IMR-90 (cell line): Measurements from ENCODE around the gene ZDHHC14. TPM values are rescaled to one million over a fixed set of nuclear protein-coding genes. Genes with fewer than 3 reads are reported as not detected.

Experiments
- ATAC-seq: fragments of 200-7000 bp; cut with Tn5 transposase; 2 replicates; pipeline ENCODE4 v1.9.1; 2020; ENCODE audit warnings: low read depth, mild to moderate bottlenecking, moderate library complexity
- BruUV-seq: library from RNA; stranded (reverse); fragments of 400-500 nt; replicated peaks from 2 replicates; lab custom pipeline; 2021; lab: Mats Ljungman, UMichigan
- CTCF ChIA-PET: fragments of 300-600 bp; formaldehyde crosslinking; extraction: SDS; loops from one replicate; lab custom pipeline; 2021; ENCODE audit warnings: antibody characterized with exemption; lab: Yijun Ruan, JAX
- POLR2A ChIA-PET: fragments of 300-600 bp; sonication (Branson Sonifier 250); formaldehyde crosslinking; loops from one replicate; lab custom pipeline; 2022; ENCODE audit warnings: antibody characterized with exemption; ENCODE audit not compliant: unreplicated experiment; lab: Charles Lee
- DNase-seq: peaks from one replicate; pipeline ENCODE4 v3.0.0; 2013
- H2AFZ ChIP-seq: replicated peaks from 2 replicates; pipeline ENCODE3; 2013; ENCODE audit warnings: low read length, mild to moderate bottlenecking; ENCODE audit not compliant: poor library complexity
- H2AK5ac ChIP-seq: 2 replicates; pipeline ENCODE4 v1.6.1; 2013; ENCODE audit warnings: low read depth, low read length, inconsistent platforms
- H2AK9ac ChIP-seq: replicated peaks from 2 replicates; pipeline ENCODE3; 2013; ENCODE audit warnings: mild to moderate bottlenecking, low read depth, low read length, moderate library complexity; ENCODE audit not compliant: poor library complexity
- H2BK120ac ChIP-seq: 2 replicates; pipeline ENCODE4 v1.6.1; 2013; ENCODE audit warnings: low read depth, low read length, inconsistent platforms
- H2BK15ac ChIP-seq: 3 replicates; pipeline ENCODE4 v1.6.1; 2013; ENCODE audit warnings: low read depth, low read length, inconsistent platforms
- H2BK20ac ChIP-seq: 2 replicates; pipeline ENCODE4 v1.6.1; 2013; ENCODE audit warnings: low read depth, mild to moderate bottlenecking, inconsistent platforms, low read length, moderate library complexity
- H2BK5ac ChIP-seq: 2 replicates; pipeline ENCODE4 v1.6.1; 2013; ENCODE audit warnings: mild to moderate bottlenecking, low read depth, low read length, inconsistent platforms; ENCODE audit not compliant: poor library complexity, severe bottlenecking
- H3K14ac ChIP-seq: replicated peaks from 2 replicates; pipeline ENCODE4 v1.6.1; 2013; ENCODE audit warnings: low read depth, low read length, inconsistent platforms
- H3K18ac ChIP-seq: 2 replicates; pipeline ENCODE4 v1.6.1; 2013; ENCODE audit warnings: low read depth, low read length, control low read depth
- H3K23ac ChIP-seq: 2 replicates; pipeline ENCODE4 v1.6.1; 2013; ENCODE audit warnings: low read depth, low read length, inconsistent platforms
- H3K27ac ChIP-seq: 2 replicates; pipeline ENCODE4 v1.5.1; 2013; ENCODE audit warnings: mild to moderate bottlenecking, control low read depth, low read length; ENCODE audit not compliant: insufficient read depth
- H3K27me3 ChIP-seq: 2 replicates; pipeline ENCODE4 v1.6.1; 2013; ENCODE audit warnings: low read length; ENCODE audit not compliant: control insufficient read depth, insufficient read depth
- H3K36me3 ChIP-seq: 2 replicates; pipeline ENCODE4 v1.6.1; 2013; ENCODE audit warnings: low read length, mixed read lengths; ENCODE audit not compliant: control insufficient read depth, insufficient read depth
- H3K4ac ChIP-seq: 2 replicates; pipeline ENCODE4 v1.6.1; 2013; ENCODE audit warnings: low read depth, low read length, inconsistent platforms
- H3K4me1 ChIP-seq: 2 replicates; pipeline ENCODE4 v1.6.1; 2013; ENCODE audit warnings: low read length, mixed read lengths; ENCODE audit not compliant: control insufficient read depth, insufficient read depth
- H3K4me2 ChIP-seq: 2 replicates; pipeline ENCODE4 v1.6.1; 2013; ENCODE audit warnings: low read depth, mild to moderate bottlenecking, control low read depth, low read length, moderate library complexity
- H3K4me3 ChIP-seq: 2 replicates; pipeline ENCODE4 v1.5.1; 2013; ENCODE audit warnings: low read depth, mild to moderate bottlenecking, control low read depth, low read length, moderate library complexity; ENCODE audit not compliant: insufficient read depth
- H3K56ac ChIP-seq: 2 replicates; pipeline ENCODE4 v1.6.1; 2013; ENCODE audit warnings: low read length, inconsistent platforms; ENCODE audit not compliant: insufficient read depth; ENCODE audit errors: extremely low read depth
- H3K79me1 ChIP-seq, 2 experiments: 2 replicates each; pipeline ENCODE4 v1.6.1; 2013; ENCODE audit warnings: low read length in 2 of 2, inconsistent platforms in 1 of 2, low read depth in 1 of 2
- H3K9ac ChIP-seq: 2 replicates; pipeline ENCODE4 v1.6.1; 2013; ENCODE audit warnings: low read depth, low read length, control low read depth
- H3K9me1 ChIP-seq: 2 replicates; pipeline ENCODE4 v1.6.1; 2013; ENCODE audit warnings: low read length, inconsistent platforms; ENCODE audit not compliant: insufficient read depth
- H3K9me3 ChIP-seq: 2 replicates; pipeline ENCODE4 v1.6.1; 2013; ENCODE audit warnings: low read length; ENCODE audit not compliant: control insufficient read depth, insufficient read depth
- H4K20me1 ChIP-seq: 2 replicates; pipeline ENCODE4 v1.6.1; 2013; ENCODE audit warnings: low read length, inconsistent platforms; ENCODE audit not compliant: insufficient read depth
- H4K5ac ChIP-seq: 2 replicates; pipeline ENCODE4 v1.6.1; 2013; ENCODE audit warnings: mild to moderate bottlenecking, low read depth, low read length, control low read depth
- H4K8ac ChIP-seq, 2 experiments: 2 replicates each; pipeline ENCODE4 v1.6.1; 2013; ENCODE audit warnings: low read depth in 2 of 2, low read length in 2 of 2, control low read depth in 1 of 2, inconsistent platforms in 1 of 2
- H4K91ac ChIP-seq: 2 replicates; pipeline ENCODE4 v1.6.1; 2013; ENCODE audit warnings: low read depth, low read length, inconsistent platforms; ENCODE audit not compliant: insufficient read depth
- BHLHE40 ChIP-seq: fragments of 150-350 bp; IDR thresholded peaks from 2 replicates; pipeline ENCODE4 v1.6.1; 2016; ENCODE audit warnings: mild to moderate bottlenecking, low read depth, low read length
- CEBPB ChIP-seq: IDR thresholded peaks from 2 replicates; pipeline ENCODE4 v1.6.1; 2012; ENCODE audit warnings: low read depth, low read length, improper control_type of control experiment
- CHD1 ChIP-seq: IDR thresholded peaks from 2 replicates; pipeline ENCODE4 v1.6.1; 2012; ENCODE audit warnings: low read depth, low read length, improper control_type of control experiment
- FOS ChIP-seq: fragments of 150-350 bp; IDR thresholded peaks from 2 replicates; pipeline ENCODE4 v1.6.1; 2016; ENCODE audit warnings: low read depth, low read length
- MAFK ChIP-seq: IDR thresholded peaks from 2 replicates; pipeline ENCODE4 v1.6.1; 2012; ENCODE audit warnings: low read depth, low read length, improper control_type of control experiment
- MAZ ChIP-seq: IDR thresholded peaks from 2 replicates; pipeline ENCODE4 v1.6.1; 2012; ENCODE audit warnings: low read depth, mild to moderate bottlenecking, low read length, improper control_type of control experiment, moderate library complexity, borderline replicate concordance
- MXI1 ChIP-seq: IDR thresholded peaks from 2 replicates; pipeline ENCODE4 v1.6.1; 2012; ENCODE audit warnings: low read depth, mild to moderate bottlenecking, low read length, moderate library complexity, borderline replicate concordance
- NFE2L2 ChIP-seq: fragments of 150-350 bp; IDR thresholded peaks from 2 replicates; pipeline ENCODE4 v1.6.1; 2016; ENCODE audit warnings: low read depth, mild to moderate bottlenecking, low read length
- POLR2A ChIP-seq: IDR thresholded peaks from 2 replicates; pipeline ENCODE4 v1.6.1; 2012; ENCODE audit warnings: mild to moderate bottlenecking, low read depth, low read length
- RAD21 ChIP-seq: IDR thresholded peaks from 2 replicates; pipeline ENCODE4 v1.6.1; 2012; ENCODE audit warnings: low read length, improper control_type of control experiment
- RCOR1 ChIP-seq: IDR thresholded peaks from 2 replicates; pipeline ENCODE4 v1.6.1; 2012; ENCODE audit warnings: mild to moderate bottlenecking, low read length, improper control_type of control experiment; ENCODE audit not compliant: insufficient replicate concordance
- RFX5 ChIP-seq: IDR thresholded peaks from 2 replicates; pipeline ENCODE4 v1.8.0; 2012; ENCODE audit warnings: low read depth, mild to moderate bottlenecking, low read length, moderate library complexity
- SMC3 ChIP-seq: fragments of 150-350 bp; IDR thresholded peaks from 2 replicates; pipeline ENCODE4 v1.6.1; 2016; ENCODE audit warnings: low read depth, mild to moderate bottlenecking, antibody characterized with exemption, low read length, moderate library complexity
- WGBS, 2 experiments: methylation state at CpG; one replicate each; pipeline versions ENCODE4 v1.1.5 to v1.1.7; 2013; ENCODE audit warnings: missing lambda C conversion rate in 2 of 2; ENCODE audit not compliant: insufficient read length in 1 of 2; ENCODE audit errors: extremely low coverage in 2 of 2; 5-methylcytosine and 5-hydroxymethylcytosine counted together
- dilution Hi-C: fragments of 300-500 bp; cut with HindIII; formaldehyde crosslinking; loops from one replicate; pipeline ENCODE4 v1.14.3; 2018; ENCODE audit warnings: low sequenced_read_pairs; ENCODE audit not compliant: unreplicated experiment
- in situ Hi-C: fragments of 300-500 bp; cut with MboI; formaldehyde crosslinking; loops from 3 replicates; pipeline ENCODE4 v1.14.3; 2019; ENCODE audit warnings: low sequenced_read_pairs, inconsistent platforms, mixed read lengths
- intact Hi-C: fragments of 100-400 bp; cut with micrococcal nuclease; formaldehyde crosslinking; loops from 2 replicates; pipeline ENCODE4 v1.10.0; 2022
- polyA plus RNA-seq, 3 experiments: library from polyadenylated mRNA; depleted of rRNA; stranded (reverse); fragments of >200 nt; gene quantifications; 2 replicates each; pipeline ENCODE4 v1.2.3, GENCODE V29; 2012; ENCODE audit warnings: low replicate concordance in 1 of 3
- total RNA-seq: library from RNA; depleted of rRNA; stranded (reverse); fragments of >200 nt; gene quantifications from 2 replicates; pipeline ENCODE4 v1.2.3, GENCODE V29; 2012
- TF ChIP-seq, protein P1 (sequence below): conservative IDR thresholded peaks from 2 replicates; pipeline ENCODE4 v1.5.1; 2012; ENCODE audit warnings: mild to moderate bottlenecking, low read depth, low read length, improper control_type of control experiment
- TF ChIP-seq, protein P2 (sequence below): fragments of 150-350 bp; IDR thresholded peaks from 2 replicates; pipeline ENCODE4 v1.6.1; 2017; ENCODE audit warnings: mild to moderate bottlenecking, antibody characterized with exemption, low read length, low read depth
- TF ChIP-seq, protein P3 (sequence below): fragments of 150-350 bp; IDR thresholded peaks from 2 replicates; pipeline ENCODE4 v1.6.1; 2016; ENCODE audit warnings: low read depth, mild to moderate bottlenecking, low read length, moderate library complexity, borderline replicate concordance

Gene ZDHHC14
- total and polyA plus RNA-seq, 2 of the 4 experiments (the other 2 are of a cell fraction), result 0.90 to 2.0 TPM

DNA sequence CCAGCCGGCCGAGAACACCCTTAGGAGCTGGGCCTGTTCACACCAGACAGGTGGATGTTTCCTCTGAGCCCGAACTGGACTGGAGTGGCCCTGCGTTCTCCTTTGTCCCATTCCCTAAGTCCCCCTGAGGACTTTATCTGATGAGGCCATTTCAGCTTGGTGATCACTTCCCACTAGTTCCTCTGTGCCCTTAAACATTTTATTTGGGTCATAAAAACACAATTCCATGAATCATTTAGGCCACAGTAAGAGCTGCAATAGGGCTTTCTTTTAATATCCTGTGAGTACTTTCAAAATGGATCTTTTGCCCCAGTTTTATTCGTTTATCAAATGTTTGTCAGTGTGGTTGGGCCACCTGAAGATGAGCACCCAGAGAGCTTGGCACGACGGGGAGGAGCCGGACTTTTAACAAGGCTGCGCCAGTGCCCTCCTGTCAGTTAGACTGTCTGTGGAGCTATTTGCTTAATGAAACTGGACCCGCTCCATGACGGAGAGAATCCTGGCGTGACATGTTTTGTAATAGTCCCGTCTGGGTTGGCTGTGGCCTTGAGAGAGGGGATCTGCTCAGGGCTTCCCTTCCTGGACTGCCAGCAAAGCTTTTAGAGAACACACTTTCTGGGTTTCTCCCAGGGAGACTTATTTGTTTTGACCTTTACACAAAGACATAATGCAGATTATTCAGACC, 53.5 kb downstream of the ZDHHC14 start:
- Histone ChIP-seq H3K79me1 (no peaks in the 10 kb centered on the region), H2AK9ac (no peak overlapping the region), H3K4ac (no peak overlapping the region), H4K91ac (no peak overlapping the region), H3K23ac (no peak overlapping the region), H2AK5ac (no peak overlapping the region), H2BK5ac (no peak overlapping the region), H3K36me3 (no peaks in the 10 kb centered on the region), H3K14ac (no peak overlapping the region), H3K27me3 (no peaks in the 10 kb centered on the region), H3K4me2 (no peak overlapping the region), H2BK120ac (no peak overlapping the region), H3K56ac (no peak overlapping the region), H3K9me3 (no peaks in the 10 kb centered on the region), H3K9ac (no peak overlapping the region), H4K5ac (no peak overlapping the region), H2BK15ac (no peak overlapping the region), H3K27ac (no peak overlapping the region), H4K8ac (no peak overlapping the region), H3K18ac (no peak overlapping the region), H2BK20ac (no peak overlapping the region), H3K9me1 (no peaks in the 10 kb centered on the region), H4K20me1 (no peaks in the 10 kb centered on the region), H3K4me1 (no peaks in the 10 kb centered on the region), H2AFZ (no peak overlapping the region), H3K4me3 (no peak overlapping the region)
- no TSS peak for BruUV-seq
- ATAC-seq, result no peak
- intact Hi-C loops, result no loop called here
- in situ Hi-C loops, result no loop called here
- dilution Hi-C loops, result no loop called here
- no peak for DNase-seq
- ChIA-PET CTCF (no interaction called here), POLR2A (no interaction called here)
- TF ChIP-seq, protein P1, sequence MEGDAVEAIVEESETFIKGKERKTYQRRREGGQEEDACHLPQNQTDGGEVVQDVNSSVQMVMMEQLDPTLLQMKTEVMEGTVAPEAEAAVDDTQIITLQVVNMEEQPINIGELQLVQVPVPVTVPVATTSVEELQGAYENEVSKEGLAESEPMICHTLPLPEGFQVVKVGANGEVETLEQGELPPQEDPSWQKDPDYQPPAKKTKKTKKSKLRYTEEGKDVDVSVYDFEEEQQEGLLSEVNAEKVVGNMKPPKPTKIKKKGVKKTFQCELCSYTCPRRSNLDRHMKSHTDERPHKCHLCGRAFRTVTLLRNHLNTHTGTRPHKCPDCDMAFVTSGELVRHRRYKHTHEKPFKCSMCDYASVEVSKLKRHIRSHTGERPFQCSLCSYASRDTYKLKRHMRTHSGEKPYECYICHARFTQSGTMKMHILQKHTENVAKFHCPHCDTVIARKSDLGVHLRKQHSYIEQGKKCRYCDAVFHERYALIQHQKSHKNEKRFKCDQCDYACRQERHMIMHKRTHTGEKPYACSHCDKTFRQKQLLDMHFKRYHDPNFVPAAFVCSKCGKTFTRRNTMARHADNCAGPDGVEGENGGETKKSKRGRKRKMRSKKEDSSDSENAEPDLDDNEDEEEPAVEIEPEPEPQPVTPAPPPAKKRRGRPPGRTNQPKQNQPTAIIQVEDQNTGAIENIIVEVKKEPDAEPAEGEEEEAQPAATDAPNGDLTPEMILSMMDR, result no peak
- TF ChIP-seq RCOR1, result no peak
- no peak for TF ChIP-seq MAFK
- no peak for TF ChIP-seq MAZ
- no peak for TF ChIP-seq CHD1
- no peak for TF ChIP-seq POLR2A
- no peak for TF ChIP-seq SMC3
- TF ChIP-seq MXI1, result no peak
- TF ChIP-seq FOS, result no peak
- TF ChIP-seq RAD21, result no peak
- TF ChIP-seq CEBPB, result no peak
- TF ChIP-seq RFX5, result no peak
- no peak for TF ChIP-seq BHLHE40
- TF ChIP-seq, protein P2, sequence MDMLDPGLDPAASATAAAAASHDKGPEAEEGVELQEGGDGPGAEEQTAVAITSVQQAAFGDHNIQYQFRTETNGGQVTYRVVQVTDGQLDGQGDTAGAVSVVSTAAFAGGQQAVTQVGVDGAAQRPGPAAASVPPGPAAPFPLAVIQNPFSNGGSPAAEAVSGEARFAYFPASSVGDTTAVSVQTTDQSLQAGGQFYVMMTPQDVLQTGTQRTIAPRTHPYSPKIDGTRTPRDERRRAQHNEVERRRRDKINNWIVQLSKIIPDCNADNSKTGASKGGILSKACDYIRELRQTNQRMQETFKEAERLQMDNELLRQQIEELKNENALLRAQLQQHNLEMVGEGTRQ, result no peak
- TF ChIP-seq, protein P3, sequence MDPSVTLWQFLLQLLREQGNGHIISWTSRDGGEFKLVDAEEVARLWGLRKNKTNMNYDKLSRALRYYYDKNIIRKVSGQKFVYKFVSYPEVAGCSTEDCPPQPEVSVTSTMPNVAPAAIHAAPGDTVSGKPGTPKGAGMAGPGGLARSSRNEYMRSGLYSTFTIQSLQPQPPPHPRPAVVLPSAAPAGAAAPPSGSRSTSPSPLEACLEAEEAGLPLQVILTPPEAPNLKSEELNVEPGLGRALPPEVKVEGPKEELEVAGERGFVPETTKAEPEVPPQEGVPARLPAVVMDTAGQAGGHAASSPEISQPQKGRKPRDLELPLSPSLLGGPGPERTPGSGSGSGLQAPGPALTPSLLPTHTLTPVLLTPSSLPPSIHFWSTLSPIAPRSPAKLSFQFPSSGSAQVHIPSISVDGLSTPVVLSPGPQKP, result no peak
- no peak for TF ChIP-seq NFE2L2
- WGBS, 2 experiments, result 100% methylated on average over 2 of the region's 13 CpGs; no CpG with 5 or more reads in 1 of the 2 experiments
